Measurements from ENCODE around the gene GGTLC3.
"Not testable (repeated sequence)": the region's sequence is repeated elsewhere in the genome, so short reads cannot be mapped to it uniquely, and the experiment has no call there.

The GGTLC3 gene

DNA sequence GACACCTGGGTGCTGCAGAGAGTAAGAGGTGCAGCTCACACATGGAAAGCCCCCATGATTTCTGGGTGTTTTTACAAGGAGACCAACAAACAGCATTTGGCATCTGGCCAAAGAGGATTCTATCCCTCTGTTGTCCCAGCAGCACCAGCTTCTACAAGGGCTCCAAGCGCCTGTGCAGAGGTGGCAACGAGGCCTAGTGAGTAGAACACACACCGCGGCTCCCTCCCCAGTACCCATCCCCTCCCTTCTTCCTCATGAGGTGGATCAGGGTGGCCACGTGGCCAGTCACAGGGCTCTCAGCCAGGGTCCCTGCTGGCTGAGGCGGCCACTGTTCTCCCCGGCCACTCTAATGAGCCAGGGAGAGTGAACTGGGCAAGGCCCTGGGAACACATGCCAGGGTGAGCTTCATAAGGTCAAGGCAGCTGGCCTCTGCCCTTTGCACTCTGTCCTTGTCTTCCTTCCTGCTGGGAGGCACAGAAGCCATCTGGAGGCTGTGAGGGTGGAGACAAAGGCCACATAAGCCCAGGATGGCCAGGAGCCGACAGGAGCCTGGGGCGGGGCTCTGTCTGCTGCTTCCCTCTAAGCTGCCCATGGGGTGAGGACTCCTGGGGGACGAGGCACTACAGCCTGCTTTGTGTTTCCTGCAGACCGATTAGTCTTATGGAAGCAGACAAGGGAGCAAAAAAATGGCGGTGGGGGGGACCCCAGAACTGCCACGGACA, 31.7 kb upstream of the GGTLC3 start:
- H3K27ac ChIP-seq (ENCODE audit: low read depth, low read length); H2AFZ ChIP-seq (ENCODE audit: low read depth, low read length, severe bottlenecking); H3K9me2 ChIP-seq (replicated peaks; ENCODE audit: insufficient read depth, low read length); H3K4me3 ChIP-seq (ENCODE audit: insufficient read depth, low read length, poor library complexity, severe bottlenecking); H3K79me2 ChIP-seq (ENCODE audit: insufficient read depth, low read length); H3K36me3 ChIP-seq (ENCODE audit: low read length); H3K4me2 ChIP-seq (ENCODE audit: low read depth, low read length, poor library complexity, severe bottlenecking); H3K27me3 ChIP-seq (ENCODE audit: low read length); H3K9me3 ChIP-seq (ENCODE audit: insufficient read depth, low read length); H3K9ac ChIP-seq (ENCODE audit: low read length); H4K20me1 ChIP-seq (ENCODE audit: low read depth, low read length); H3F3A ChIP-seq (ENCODE audit: insufficient read depth): not testable (repeated sequence)

GRCh38 chr22:18544615-18545014, 26.7 kb upstream of the GGTLC3 start:
- H3K36me3 ChIP-seq (ENCODE audit: low read length); H3K9ac ChIP-seq (ENCODE audit: low read length); H3K4me3 ChIP-seq (ENCODE audit: insufficient read depth, low read length, poor library complexity, severe bottlenecking); H3K4me2 ChIP-seq (ENCODE audit: low read depth, low read length, poor library complexity, severe bottlenecking); H3K79me2 ChIP-seq (ENCODE audit: insufficient read depth, low read length); H3K9me3 ChIP-seq (ENCODE audit: insufficient read depth, low read length); H3K9me2 ChIP-seq (replicated peaks; ENCODE audit: insufficient read depth, low read length); H2AFZ ChIP-seq (ENCODE audit: low read depth, low read length, severe bottlenecking); H3F3A ChIP-seq (ENCODE audit: insufficient read depth); H4K20me1 ChIP-seq (ENCODE audit: low read depth, low read length); H3K27ac ChIP-seq (ENCODE audit: low read depth, low read length); H3K27me3 ChIP-seq (ENCODE audit: low read length): not testable (repeated sequence)

- H3K27ac ChIP-seq (ENCODE audit: low read depth, low read length); H2AFZ ChIP-seq (ENCODE audit: low read depth, low read length, severe bottlenecking); H3K36me3 ChIP-seq (ENCODE audit: low read length); H3F3A ChIP-seq (ENCODE audit: insufficient read depth); H3K9me2 ChIP-seq (replicated peaks; ENCODE audit: insufficient read depth, low read length); H4K20me1 ChIP-seq (ENCODE audit: low read depth, low read length); H3K9me3 ChIP-seq (ENCODE audit: insufficient read depth, low read length); H3K4me3 ChIP-seq (ENCODE audit: insufficient read depth, low read length, poor library complexity, severe bottlenecking); H3K4me2 ChIP-seq (ENCODE audit: low read depth, low read length, poor library complexity, severe bottlenecking); H3K79me2 ChIP-seq (ENCODE audit: insufficient read depth, low read length); H3K9ac ChIP-seq (ENCODE audit: low read length); H3K27me3 ChIP-seq (ENCODE audit: low read length): not testable (repeated sequence)
These were observed 25.4 kb upstream of the GGTLC3 start for GRCh38 chr22:18543400-18543799.

- not testable (repeated sequence) for H3K9me3 ChIP-seq (ENCODE audit: insufficient read depth, low read length); H3K4me2 ChIP-seq (ENCODE audit: low read depth, low read length, poor library complexity, severe bottlenecking); H3K27me3 ChIP-seq (ENCODE audit: low read length); H3K9ac ChIP-seq (ENCODE audit: low read length); H2AFZ ChIP-seq (ENCODE audit: low read depth, low read length, severe bottlenecking); H3F3A ChIP-seq (ENCODE audit: insufficient read depth); H3K4me3 ChIP-seq (ENCODE audit: insufficient read depth, low read length, poor library complexity, severe bottlenecking); H4K20me1 ChIP-seq (ENCODE audit: low read depth, low read length); H3K9me2 ChIP-seq (replicated peaks; ENCODE audit: insufficient read depth, low read length); H3K79me2 ChIP-seq (ENCODE audit: insufficient read depth, low read length); H3K27ac ChIP-seq (ENCODE audit: low read depth, low read length); H3K36me3 ChIP-seq (ENCODE audit: low read length)
These were observed 22.0 kb upstream of the GGTLC3 start for GRCh38 chr22:18539994-18540393.

- not testable (repeated sequence) for H3K4me3 ChIP-seq (ENCODE audit: insufficient read depth, low read length, poor library complexity, severe bottlenecking); H2AFZ ChIP-seq (ENCODE audit: low read depth, low read length, severe bottlenecking); H3K9me3 ChIP-seq (ENCODE audit: insufficient read depth, low read length); H3K9ac ChIP-seq (ENCODE audit: low read length); H3F3A ChIP-seq (ENCODE audit: insufficient read depth); H3K36me3 ChIP-seq (ENCODE audit: low read length); H3K27ac ChIP-seq (ENCODE audit: low read depth, low read length); H3K9me2 ChIP-seq (replicated peaks; ENCODE audit: insufficient read depth, low read length); H3K27me3 ChIP-seq (ENCODE audit: low read length); H3K4me2 ChIP-seq (ENCODE audit: low read depth, low read length, poor library complexity, severe bottlenecking); H4K20me1 ChIP-seq (ENCODE audit: low read depth, low read length); H3K79me2 ChIP-seq (ENCODE audit: insufficient read depth, low read length)
These were observed 16.4 kb upstream of the GGTLC3 start for GRCh38 chr22:18534315-18534714.

DNA sequence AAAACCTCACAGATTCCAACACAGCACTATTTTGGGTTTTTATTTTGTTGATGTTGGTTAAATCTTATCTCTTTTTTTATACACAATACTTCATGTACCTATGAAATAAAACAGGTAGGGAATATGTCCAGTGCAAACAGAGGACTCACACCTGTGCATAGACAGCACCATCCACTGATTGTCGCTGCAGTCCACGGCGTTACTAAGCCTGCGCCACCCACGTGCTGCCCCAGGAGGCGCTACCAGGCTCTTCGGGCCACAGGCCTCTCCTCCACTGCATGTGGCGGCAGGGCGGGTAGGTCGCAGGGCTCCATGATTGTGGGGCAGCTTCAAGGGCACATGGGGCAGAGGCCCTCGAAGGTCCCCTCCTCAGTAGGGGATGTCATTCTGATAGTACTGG, 15.7 kb upstream of the GGTLC3 start:
- not testable (repeated sequence) for H3K4me2 ChIP-seq (ENCODE audit: low read depth, low read length, poor library complexity, severe bottlenecking); H3F3A ChIP-seq (ENCODE audit: insufficient read depth); H3K4me3 ChIP-seq (ENCODE audit: insufficient read depth, low read length, poor library complexity, severe bottlenecking); H3K9me3 ChIP-seq (ENCODE audit: insufficient read depth, low read length); H3K36me3 ChIP-seq (ENCODE audit: low read length); H3K27me3 ChIP-seq (ENCODE audit: low read length); H3K27ac ChIP-seq (ENCODE audit: low read depth, low read length); H3K9me2 ChIP-seq (replicated peaks; ENCODE audit: insufficient read depth, low read length); H4K20me1 ChIP-seq (ENCODE audit: low read depth, low read length); H2AFZ ChIP-seq (ENCODE audit: low read depth, low read length, severe bottlenecking); H3K9ac ChIP-seq (ENCODE audit: low read length); H3K79me2 ChIP-seq (ENCODE audit: insufficient read depth, low read length)

- not testable (repeated sequence) for H2AFZ ChIP-seq (ENCODE audit: low read depth, low read length, severe bottlenecking); H3K9me2 ChIP-seq (replicated peaks; ENCODE audit: insufficient read depth, low read length); H3K9ac ChIP-seq (ENCODE audit: low read length); H3K4me2 ChIP-seq (ENCODE audit: low read depth, low read length, poor library complexity, severe bottlenecking); H3K36me3 ChIP-seq (ENCODE audit: low read length); H3K4me3 ChIP-seq (ENCODE audit: insufficient read depth, low read length, poor library complexity, severe bottlenecking); H3K27ac ChIP-seq (ENCODE audit: low read depth, low read length); H3K79me2 ChIP-seq (ENCODE audit: insufficient read depth, low read length); H3F3A ChIP-seq (ENCODE audit: insufficient read depth); H3K9me3 ChIP-seq (ENCODE audit: insufficient read depth, low read length); H4K20me1 ChIP-seq (ENCODE audit: low read depth, low read length); H3K27me3 ChIP-seq (ENCODE audit: low read length)
These were observed 11.6 kb upstream of the GGTLC3 start for GRCh38 chr22:18529416-18530145.

DNA sequence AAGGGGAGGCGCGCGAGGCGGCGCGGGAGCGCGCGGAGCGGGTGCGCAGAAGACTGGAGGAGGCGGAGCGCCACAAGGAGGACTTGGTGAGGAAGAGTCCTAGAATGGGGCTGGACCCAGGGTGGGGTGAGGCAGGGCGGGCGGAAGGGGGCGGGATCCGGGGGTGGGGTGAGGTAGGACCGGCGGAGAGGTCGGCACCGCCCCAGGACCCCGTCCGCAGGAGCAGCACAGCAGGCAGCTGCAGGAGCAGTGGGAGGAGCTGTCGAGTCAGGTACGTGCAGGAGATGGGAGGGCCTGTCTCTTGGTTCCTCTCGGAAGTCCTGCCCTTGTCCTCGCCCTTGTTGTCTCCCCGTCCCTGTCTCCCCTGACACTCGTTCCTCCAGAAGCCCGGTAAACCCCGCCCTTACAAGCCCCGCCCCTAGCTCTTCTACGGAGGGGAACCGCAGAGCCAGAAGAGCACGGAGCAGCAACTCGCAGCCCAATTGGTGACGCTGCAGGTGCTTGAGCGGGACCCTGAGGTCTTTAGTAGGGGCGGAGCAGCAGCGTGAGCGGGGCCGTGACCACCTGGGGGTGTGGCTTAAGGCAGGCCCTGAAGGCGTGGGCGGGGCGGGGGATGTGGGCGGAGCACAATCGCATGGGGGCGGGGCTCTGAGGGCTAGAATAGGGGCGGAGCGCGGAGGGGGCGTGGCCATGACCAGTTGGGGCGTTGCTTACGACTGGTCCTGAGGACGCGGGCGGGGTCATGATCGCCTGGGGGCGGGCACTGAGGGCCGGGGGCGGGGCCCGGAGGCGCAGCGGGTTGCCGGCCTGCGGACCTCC, 10.8 kb upstream of the GGTLC3 start:
- H3K4me3 ChIP-seq (ENCODE audit: insufficient read depth, low read length, poor library complexity, severe bottlenecking); H3K27ac ChIP-seq (ENCODE audit: low read depth, low read length); H3K9ac ChIP-seq (ENCODE audit: low read length); H3K27me3 ChIP-seq (ENCODE audit: low read length); H2AFZ ChIP-seq (ENCODE audit: low read depth, low read length, severe bottlenecking); H3K36me3 ChIP-seq (ENCODE audit: low read length); H4K20me1 ChIP-seq (ENCODE audit: low read depth, low read length); H3K79me2 ChIP-seq (ENCODE audit: insufficient read depth, low read length); H3K9me2 ChIP-seq (replicated peaks; ENCODE audit: insufficient read depth, low read length); H3K9me3 ChIP-seq (ENCODE audit: insufficient read depth, low read length); H3F3A ChIP-seq (ENCODE audit: insufficient read depth); H3K4me2 ChIP-seq (ENCODE audit: low read depth, low read length, poor library complexity, severe bottlenecking): not testable (repeated sequence)
